DND-41 (cell line): ENCODE measurements around the gene HDAC10.
A peak's percentile ranks its signal among the peaks of the same experiment; 100 is the strongest.

Experiments
- ATAC-seq: fragments of 200-7000 bp; cut with Tn5 transposase; 3 replicates; pipeline ENCODE4 v1.9.1; 2021; ENCODE audit warnings: low read depth; ENCODE audit not compliant: insufficient read depth
- DNase-seq: peaks from one replicate; pipeline ENCODE4 v3.0.0-alpha.2; 2020
- H2AFZ ChIP-seq: 2 replicates; pipeline ENCODE4 v1.6.0; 2012; ENCODE audit warnings: low read depth, low read length
- H3K27ac ChIP-seq: 2 replicates; pipeline ENCODE4 v1.5.1; 2012; ENCODE audit warnings: low read length, inconsistent platforms
- H3K27me3 ChIP-seq: fragments of 200-600 bp; sonication (generic); 2 replicates; pipeline ENCODE4 v1.6.0; 2012; ENCODE audit warnings: low read length, mild to moderate bottlenecking, inconsistent platforms; ENCODE audit not compliant: insufficient read depth, poor library complexity
- H3K36me3 ChIP-seq: 2 replicates; pipeline ENCODE4 v1.5.1; 2012; ENCODE audit warnings: low read length, inconsistent platforms; ENCODE audit not compliant: insufficient read depth
- H3K4me1 ChIP-seq: 2 replicates; pipeline ENCODE4 v1.5.1; 2012; ENCODE audit warnings: mild to moderate bottlenecking, low read length; ENCODE audit not compliant: insufficient read depth
- H3K4me2 ChIP-seq: 2 replicates; pipeline ENCODE4 v1.6.0; 2012; ENCODE audit warnings: mild to moderate bottlenecking, moderate library complexity, low read length, inconsistent platforms; ENCODE audit not compliant: insufficient read depth
- H3K4me3 ChIP-seq, 2 experiments: fragments of 200-600 bp in 1 of 2; shearing (Covaris generic) in 1 of 2; 2 replicates each; pipeline ENCODE4 v1.5.1; 2012 to 2016; ENCODE audit warnings: inconsistent platforms in 2 of 2, low read length in 2 of 2, mild to moderate bottlenecking in 2 of 2, low read depth in 1 of 2, moderate library complexity in 1 of 2
- H3K79me2 ChIP-seq: 2 replicates; pipeline ENCODE4 v1.6.0; 2012; ENCODE audit warnings: low read length, inconsistent platforms; ENCODE audit not compliant: insufficient read depth
- H3K9ac ChIP-seq: 2 replicates; pipeline ENCODE4 v1.6.0; 2012; ENCODE audit warnings: low read depth, mild to moderate bottlenecking, inconsistent platforms, low read length, moderate library complexity
- H3K9me3 ChIP-seq: 2 replicates; pipeline ENCODE4 v1.5.1; 2012; ENCODE audit warnings: low read length, moderate library complexity, mild to moderate bottlenecking, inconsistent platforms; ENCODE audit not compliant: insufficient read depth, severe bottlenecking
- H4K20me1 ChIP-seq: 2 replicates; pipeline ENCODE4 v1.6.0; 2012; ENCODE audit warnings: low read length; ENCODE audit not compliant: insufficient read depth
- EZH2 ChIP-seq: IDR thresholded peaks from 3 replicates; pipeline ENCODE4 v1.6.1; 2012; ENCODE audit warnings: borderline replicate concordance, low read depth, mild to moderate bottlenecking, moderate library complexity, low read length, inconsistent platforms; ENCODE audit not compliant: severe bottlenecking
- TF ChIP-seq, protein P1 (sequence below): IDR thresholded peaks from 2 replicates; pipeline ENCODE4 v1.5.1; 2012; ENCODE audit warnings: borderline replicate concordance, low read length, moderate library complexity, mild to moderate bottlenecking; ENCODE audit not compliant: poor library complexity, severe bottlenecking; ENCODE audit errors: extremely low read depth

Gene HDAC10

DNA sequence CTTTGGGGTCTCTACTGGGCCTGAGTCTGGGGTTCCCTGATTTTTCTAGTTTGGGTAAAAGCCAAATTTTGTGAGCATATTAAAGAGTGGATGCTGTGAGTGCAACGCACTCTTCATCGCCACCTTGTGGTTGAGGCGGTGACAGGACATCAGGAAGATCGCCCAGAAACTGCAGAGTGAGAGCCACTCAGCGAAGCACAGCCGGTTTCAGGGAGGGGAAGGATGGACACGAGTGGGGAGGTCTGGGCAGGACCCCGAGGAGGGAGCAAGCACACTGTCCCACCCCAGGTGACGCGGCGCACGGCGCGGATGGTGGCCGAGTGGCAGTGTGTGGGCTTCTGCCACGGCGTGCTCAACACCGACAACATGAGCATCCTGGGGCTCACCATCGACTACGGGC is 41.2 kb downstream of the HDAC10 start:
- TF ChIP-seq EZH2, result no peak
- TF ChIP-seq, protein P1, sequence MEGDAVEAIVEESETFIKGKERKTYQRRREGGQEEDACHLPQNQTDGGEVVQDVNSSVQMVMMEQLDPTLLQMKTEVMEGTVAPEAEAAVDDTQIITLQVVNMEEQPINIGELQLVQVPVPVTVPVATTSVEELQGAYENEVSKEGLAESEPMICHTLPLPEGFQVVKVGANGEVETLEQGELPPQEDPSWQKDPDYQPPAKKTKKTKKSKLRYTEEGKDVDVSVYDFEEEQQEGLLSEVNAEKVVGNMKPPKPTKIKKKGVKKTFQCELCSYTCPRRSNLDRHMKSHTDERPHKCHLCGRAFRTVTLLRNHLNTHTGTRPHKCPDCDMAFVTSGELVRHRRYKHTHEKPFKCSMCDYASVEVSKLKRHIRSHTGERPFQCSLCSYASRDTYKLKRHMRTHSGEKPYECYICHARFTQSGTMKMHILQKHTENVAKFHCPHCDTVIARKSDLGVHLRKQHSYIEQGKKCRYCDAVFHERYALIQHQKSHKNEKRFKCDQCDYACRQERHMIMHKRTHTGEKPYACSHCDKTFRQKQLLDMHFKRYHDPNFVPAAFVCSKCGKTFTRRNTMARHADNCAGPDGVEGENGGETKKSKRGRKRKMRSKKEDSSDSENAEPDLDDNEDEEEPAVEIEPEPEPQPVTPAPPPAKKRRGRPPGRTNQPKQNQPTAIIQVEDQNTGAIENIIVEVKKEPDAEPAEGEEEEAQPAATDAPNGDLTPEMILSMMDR, result peak; percentile 95
- Histone ChIP-seq H3K9me3 (no peaks in the 10 kb centered on the region), H3K36me3 (peaks cover 83% of the 10 kb centered on the region), H3K27ac (no peak overlapping the region), H3K4me3 (no peak overlapping the region), H2AFZ (no peak overlapping the region), H3K27me3 (no peaks in the 10 kb centered on the region), H3K9ac (no peak overlapping the region), H3K4me2 (no peak overlapping the region), H4K20me1 (peaks cover 60% of the 10 kb centered on the region), H3K79me2 (peaks cover 29% of the 10 kb centered on the region), H3K4me1 (no peaks in the 10 kb centered on the region)
- ATAC-seq, result peak; percentile 75
- peak; percentile 71 for DNase-seq

DNA sequence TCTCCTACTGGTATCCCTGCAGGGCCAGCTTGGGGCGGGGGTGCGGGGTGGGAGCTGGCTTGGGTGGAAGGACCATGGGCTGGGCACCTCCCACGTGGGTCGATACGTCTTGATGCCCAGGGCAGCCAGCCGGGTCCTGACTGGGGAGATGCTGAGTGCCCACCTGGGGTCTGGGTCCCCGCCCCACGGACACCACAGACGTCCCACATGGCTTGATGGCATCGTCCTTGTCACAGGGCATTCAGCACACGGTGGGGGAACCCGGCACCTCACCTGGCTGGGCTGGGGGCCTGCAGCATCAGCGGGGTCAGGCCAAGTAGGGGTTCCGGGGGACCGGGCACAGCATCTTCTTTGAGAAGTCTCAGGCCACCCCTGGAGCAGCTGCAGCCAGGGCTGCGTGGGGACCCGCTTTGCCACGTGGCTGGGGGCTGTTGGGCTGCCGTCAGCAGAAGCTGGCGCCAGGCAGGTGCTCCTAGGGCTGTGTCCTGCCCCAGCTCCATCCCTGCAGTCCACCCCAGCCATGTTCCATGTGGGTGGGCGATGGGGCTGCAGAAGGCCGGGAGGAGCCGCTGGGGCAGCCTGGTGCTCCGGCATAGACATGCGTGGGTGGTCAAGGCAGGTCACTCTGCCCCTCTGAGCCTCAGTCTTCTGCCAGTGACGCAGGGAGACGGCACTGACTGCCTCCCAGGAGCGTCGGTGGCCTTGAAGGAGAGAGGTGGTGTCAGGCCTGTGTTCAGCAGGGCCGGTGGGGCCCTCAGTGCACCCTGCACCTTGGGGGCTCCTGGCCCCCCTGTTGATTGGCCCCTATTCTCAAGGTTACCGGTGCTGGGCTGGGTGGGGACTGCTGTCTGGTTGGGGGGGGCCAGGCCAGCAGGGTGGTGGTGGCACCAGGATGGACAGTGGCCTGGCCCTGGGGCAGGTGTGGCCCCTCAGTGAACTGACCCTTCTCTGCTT is 41.8 kb downstream of the HDAC10 start:
- DNase-seq (no peak), ATAC-seq (peak; percentile 21; the same call in 2 of the 3 replicates)
- Histone ChIP-seq H3K36me3 (peaks cover 82% of the 10 kb centered on the region), H3K9me3 (no peaks in the 10 kb centered on the region), H3K4me3 (no peak overlapping the region), H3K4me1 (no peaks in the 10 kb centered on the region), H3K27ac (no peak overlapping the region), H3K79me2 (peaks cover 29% of the 10 kb centered on the region), H4K20me1 (peaks cover 59% of the 10 kb centered on the region), H3K9ac (no peak overlapping the region), H3K4me2 (no peak overlapping the region), H3K27me3 (no peaks in the 10 kb centered on the region), H2AFZ (no peak overlapping the region)
- TF ChIP-seq, protein P1, result no peak
- TF ChIP-seq EZH2, result no peak

DNA sequence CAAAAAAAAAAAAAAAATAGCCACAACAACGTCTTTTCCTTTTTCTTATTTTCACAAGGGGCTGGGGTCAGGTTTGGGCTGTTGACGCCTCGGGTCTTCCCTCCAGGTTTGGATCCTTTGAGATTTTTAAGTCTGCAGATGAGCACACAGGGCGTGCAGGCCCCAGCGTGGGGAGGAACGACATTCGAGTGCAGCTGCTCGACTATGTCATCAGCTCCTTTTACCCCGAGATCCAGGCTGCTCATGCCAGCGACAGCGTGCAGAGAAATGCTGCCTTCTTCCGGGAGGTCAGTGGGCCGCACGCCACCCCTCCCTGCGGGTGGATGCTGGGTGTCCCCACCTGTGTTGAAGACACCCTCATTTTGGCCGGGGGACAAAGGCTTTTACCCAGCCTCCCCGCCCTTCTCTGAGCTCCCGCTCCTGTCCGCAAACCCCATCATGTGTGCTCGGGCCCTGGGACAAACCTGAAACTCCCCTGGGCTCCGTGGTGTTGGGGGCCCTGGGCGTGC is 42.6 kb downstream of the HDAC10 start:
- no peak overlapping the region for H3K27ac ChIP-seq
- peaks cover under 1% of the 10 kb centered on the region; the same call in 1 of the 2 replicates for H3K4me1 ChIP-seq
- no peak overlapping the region for H3K4me3 ChIP-seq
- peaks cover 83% of the 10 kb centered on the region for H3K36me3 ChIP-seq
- no peaks in the 10 kb centered on the region for H3K9me3 ChIP-seq
- peaks cover 58% of the 10 kb centered on the region for H4K20me1 ChIP-seq
- H2AFZ ChIP-seq, result no peak overlapping the region
- H3K9ac ChIP-seq, result no peak overlapping the region
- DNase-seq (no peak), ATAC-seq (no peak)
- H3K4me2 ChIP-seq, result no peak overlapping the region
- H3K27me3 ChIP-seq, result no peaks in the 10 kb centered on the region
- TF ChIP-seq, protein P1, result no peak
- no peak for TF ChIP-seq EZH2
- H3K79me2 ChIP-seq, result peaks cover 30% of the 10 kb centered on the region
